GM12873 (cell line): ENCODE data around the gene MAML2.
A peak's percentile ranks its signal among the peaks of the same experiment; 100 is the strongest.

Source experiments
- CTCF ChIP-seq: IDR thresholded peaks from 2 replicates; pipeline ENCODE4 v1.5.1; 2012; ENCODE audit warnings: low read depth, mild to moderate bottlenecking, moderate library complexity, low read length, control low read depth; ENCODE audit not compliant: insufficient read depth; ENCODE audit errors: missing control alignments

MAML2 gene

DNA sequence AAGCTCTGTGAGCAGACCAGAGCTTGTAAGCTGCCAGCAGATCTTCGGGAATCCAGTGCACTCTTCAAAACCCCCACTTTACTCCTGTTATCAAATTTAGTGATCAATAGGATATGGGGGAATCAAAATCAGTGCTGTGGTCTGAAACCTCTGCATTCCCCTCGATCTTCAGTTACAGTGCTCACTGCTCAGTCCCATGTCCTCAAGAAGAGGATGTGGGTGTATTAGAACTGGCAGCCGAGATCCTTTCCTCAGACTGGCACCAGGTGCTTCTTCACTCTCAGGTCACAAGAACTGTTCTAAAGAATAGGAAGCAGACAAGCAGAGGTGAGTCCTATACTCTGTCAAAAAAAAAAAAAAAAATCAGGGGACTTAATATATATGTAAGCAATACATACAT is 15.3 kb upstream of the MAML2 start:
- TF ChIP-seq CTCF = no peak

- TF ChIP-seq CTCF = no peak
Measured at GRCh38 chr11:96357794-96358193, 14.8 kb upstream of the MAML2 start.

DNA sequence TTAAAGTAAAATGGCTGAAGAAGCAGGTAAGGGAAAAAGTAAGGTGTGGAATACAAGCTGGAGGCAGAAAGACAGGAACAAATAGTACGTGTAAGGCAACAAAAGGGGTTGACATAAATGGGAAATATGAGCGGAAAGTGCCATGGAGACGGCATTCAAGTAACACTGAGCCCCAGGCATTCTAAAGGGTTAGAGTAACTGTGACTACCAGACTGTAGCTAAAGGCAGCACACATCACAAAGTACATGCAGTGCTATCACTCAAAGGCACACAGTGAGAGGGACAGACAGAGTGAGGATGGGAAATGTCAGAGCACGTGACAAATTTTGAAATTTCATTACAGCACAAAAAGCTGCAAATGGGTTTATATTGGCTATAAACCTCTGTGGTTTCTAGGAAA is 13.9 kb upstream of the MAML2 start:
- no peak for TF ChIP-seq CTCF

DNA sequence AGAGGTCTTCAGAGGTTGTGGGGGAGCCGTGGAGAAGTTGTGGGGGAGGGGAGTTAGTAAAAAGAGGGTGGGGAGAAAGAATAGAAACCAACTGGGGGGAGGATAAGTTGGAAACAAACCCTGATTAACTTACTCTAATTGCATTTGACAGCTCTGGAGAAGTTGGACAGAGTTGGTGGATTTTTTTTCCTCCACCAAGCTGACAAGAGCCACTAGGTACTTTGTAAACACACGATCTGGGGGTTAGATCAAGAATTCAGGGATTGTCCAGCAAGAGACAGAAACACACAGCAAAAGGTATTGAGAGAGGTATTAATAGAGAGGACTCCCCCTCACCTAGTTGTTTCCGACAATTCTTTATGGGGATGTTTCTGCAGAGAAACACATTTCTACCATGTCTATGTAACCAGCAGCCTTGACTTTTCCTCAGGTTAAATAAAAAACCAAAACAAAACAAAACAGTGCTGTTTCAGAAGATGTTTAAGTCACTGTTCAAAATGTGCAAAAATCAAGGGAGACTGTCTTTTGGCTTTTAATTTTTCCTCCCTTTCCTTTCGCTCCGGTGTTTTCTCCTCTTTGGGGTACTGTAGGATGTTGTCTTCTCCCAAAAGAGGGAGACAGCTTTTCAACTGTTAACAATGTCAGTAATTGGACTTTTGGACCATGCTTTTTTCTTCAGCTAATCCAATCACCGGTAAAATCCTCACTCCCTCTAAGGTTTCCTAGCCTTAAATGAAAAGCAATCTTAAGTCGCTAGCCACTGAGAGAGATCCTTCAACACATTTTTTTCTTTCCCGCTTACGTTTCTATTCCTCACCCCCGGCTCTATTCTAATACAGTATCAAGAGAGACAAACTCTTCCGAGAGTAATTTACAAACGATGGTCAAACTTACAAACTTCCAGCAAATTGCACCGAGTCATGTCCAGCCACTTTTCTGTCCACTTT is 708 bp downstream of the MAML2 start:
- TF ChIP-seq CTCF = no peak

DNA sequence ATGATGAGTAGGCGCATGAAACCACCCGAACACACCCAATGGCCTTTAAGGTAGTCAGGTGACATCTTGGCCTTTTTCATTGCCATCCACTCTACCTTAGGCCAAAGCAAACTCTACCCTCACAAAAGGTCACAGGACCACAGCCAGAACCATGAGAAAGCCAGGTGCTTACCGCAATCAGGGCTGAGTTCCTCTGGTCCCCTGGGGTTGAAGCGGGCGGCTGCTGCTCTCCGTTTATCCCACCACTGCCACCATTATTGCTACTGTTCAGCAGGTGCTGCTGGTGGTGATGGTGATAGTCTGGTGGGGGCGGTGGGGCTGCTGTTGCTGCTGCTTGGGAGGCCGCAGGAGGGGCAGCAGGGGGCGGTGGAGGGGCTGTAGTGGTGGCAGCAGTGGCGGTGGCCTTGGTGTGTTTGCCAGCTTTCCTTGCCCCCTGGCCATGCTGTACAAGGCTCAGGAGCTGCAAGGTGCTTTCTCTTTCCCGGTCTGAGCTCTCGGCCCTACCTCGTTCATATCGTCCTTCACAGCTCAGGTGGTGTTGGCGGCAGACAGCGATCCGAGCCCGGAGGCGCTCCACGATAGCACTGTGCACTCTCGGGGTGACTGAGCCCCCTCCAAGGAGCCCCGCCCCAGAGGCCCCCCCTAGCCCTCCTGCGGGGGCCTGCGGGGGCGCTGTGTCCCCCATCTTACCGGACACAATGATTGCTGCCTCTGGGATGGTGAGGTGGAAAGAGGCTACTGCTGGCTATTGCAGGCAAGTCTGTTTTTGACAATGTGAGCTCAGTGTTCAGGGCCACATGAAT is 1.6 kb downstream of the MAML2 start:
- peak; percentile 68 for TF ChIP-seq CTCF

- TF ChIP-seq CTCF = no peak
Measured at GRCh38 chr11:96340555-96340885, 2.5 kb downstream of the MAML2 start.
